MM.1S (cell line): Measurements from ENCODE around the gene TET1.
"Not testable (repeated sequence)": the region's sequence is repeated elsewhere in the genome, so short reads cannot be mapped to it uniquely, and the experiment has no call there.

Source experiments
- CTCF ChIP-seq: fragments of 300-600 bp; sonication (generic); IDR thresholded peaks from 2 replicates; pipeline ENCODE4 v1.5.1; 2016; ENCODE audit warnings: antibody characterized with exemption, low read length, mixed read lengths
- EZH2phosphoT487 ChIP-seq: fragments of 300-600 bp; sonication (generic); IDR thresholded peaks from 2 replicates; pipeline ENCODE4 v1.6.1; 2018; ENCODE audit warnings: antibody characterized with exemption, low read length

- not testable (repeated sequence) for TF ChIP-seq CTCF, EZH2phosphoT487
These were observed 83.4 kb downstream of the TET1 start for GRCh38 chr10:68643550-68643949.
